Measurements from ENCODE around the gene HIC2.
"Not testable (repeated sequence)": the region's sequence is repeated elsewhere in the genome, so short reads cannot be mapped to it uniquely, and the experiment has no call there.

HIC2 gene

GRCh38 chr22:21417227-21417746 is at the start of gene HIC2:
TSS of gene HIC2 (plus strand) at chr22:21417371. CDS start at chr22:21442832, 25,461 bp downstream.
- not testable (repeated sequence) for DNase-seq

DNA sequence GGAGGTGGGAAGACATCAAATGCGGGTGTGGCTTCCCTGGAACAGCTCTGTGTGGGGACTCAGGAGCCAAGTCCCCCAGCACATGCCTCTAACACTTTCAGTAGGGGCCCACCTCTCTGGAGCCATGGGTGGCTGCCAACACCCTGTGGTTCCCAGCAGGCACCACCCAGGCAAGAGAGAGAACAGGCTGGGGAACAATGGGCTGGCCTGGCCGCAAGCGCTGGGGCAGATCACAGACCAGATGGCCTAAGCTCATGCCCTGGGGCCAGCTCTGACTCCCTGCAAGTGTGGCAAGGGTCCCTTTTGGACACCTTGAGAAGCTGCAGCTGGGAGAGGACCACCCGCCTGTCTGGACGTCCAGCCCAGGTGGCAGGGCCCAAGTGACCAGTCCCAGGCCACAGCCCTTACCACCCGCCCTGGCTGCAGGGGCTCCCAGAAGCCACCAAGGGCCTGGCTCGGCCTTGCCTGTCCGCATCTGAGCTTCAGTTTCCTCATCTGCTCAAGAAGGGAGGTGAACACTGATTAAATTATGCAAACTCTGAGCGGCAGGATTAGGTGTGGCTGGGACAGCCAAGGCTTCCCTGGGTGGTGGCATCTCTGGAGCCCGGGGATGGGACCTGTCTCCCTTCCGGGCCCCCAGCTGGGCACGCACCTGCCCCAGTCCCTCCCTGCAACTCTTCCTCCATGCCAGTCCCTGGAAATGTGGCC is 48.4 kb upstream of the HIC2 start:
- DNase-seq = not testable (repeated sequence)

GRCh38 chr22:21375880-21376279 is 41.3 kb upstream of the HIC2 start:
- DNase-seq = not testable (repeated sequence)

GRCh38 chr22:21383701-21384467 is 33.3 kb upstream of the HIC2 start, which contains the start of gene RIMBP3B:
TSS of gene RIMBP3B (plus strand) at chr22:21383751. CDS start at chr22:21383859, 108 bp downstream.
- DNase-seq = not testable (repeated sequence)

GRCh38 chr22:21384468-21385357 is 32.5 kb upstream of the HIC2 start:
- DNase-seq = not testable (repeated sequence)

DNA sequence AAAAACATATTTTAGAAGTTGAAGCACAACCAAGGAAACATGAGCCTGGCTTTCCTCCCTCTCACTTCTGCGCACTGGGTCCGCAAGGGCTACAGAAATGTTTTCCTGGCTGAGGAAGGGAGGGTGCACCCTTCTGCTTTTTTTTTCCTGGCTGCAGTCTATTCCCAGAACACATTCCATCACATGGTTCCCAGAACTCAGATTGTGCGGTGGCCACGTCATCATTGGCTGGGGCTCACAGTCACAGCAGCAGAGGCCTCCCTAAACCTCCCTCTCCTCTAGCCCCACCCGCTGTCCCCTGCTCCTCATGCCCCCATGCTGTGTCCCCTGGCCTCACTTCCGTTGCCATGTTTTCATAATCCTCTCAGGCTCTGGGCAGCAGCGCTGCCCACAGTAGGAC is 27.7 kb upstream of the HIC2 start:
- DNase-seq = not testable (repeated sequence)

- not testable (repeated sequence) for DNase-seq
Observed at GRCh38 chr22:21390013-21390412, 27.2 kb upstream of the HIC2 start.

DNA sequence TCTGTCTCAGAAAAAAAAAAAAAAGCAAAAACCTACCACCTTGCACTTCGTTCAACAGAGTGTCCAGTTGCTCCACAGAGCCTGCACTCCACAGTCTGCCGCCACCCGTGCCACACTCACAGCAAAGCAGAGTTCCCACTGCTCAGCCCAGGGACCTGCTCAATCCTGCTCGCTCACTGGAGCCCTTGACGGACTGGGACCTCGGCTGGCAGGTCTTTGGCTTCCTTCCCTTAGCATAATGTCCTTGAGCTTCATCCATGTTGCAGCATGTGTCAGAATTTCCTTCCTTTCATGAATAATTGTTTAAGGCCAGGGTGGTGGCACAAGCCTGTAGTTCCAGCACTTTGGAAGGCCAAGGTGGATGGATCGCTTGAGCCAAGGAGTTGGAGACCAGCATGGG is 22.6 kb upstream of the HIC2 start:
- DNase-seq = not testable (repeated sequence)

DNA sequence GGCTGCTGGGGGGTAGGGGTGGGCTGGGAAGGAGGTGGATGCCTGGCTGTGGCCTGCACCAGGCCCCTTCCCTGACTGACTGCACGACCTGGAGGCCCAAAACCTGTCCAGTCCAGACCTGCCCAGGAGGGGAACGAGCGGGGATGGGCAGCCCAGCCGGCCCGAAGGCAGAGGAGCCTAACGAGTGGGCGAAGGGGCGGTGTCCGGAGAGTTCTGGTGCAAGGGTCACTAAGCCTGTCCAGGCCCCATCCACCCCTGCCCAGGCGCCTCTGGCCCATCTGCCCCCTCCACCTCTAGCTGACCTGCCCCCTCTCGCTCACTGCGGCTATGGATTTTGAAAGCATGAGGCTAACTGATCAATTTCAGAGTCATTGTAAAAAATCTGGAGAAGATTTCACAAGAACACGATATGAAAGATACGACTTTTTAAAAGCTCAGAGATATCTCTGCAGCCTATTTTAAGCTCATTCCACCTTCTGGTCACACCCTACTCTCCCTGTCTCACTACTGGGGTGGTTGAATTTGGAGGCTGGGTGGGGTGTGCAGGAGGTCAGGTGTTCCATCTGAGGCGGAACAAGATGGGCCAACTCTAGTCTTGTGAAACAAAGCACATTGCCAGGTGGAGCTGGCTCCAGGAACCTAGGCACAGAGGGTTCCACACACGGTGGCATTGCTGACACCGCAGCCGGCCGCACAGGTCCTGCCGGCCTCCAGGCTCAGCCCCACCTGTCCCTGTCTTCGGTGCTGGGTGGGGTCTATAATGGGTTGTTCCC is 15.8 kb upstream of the HIC2 start:
- DNase-seq = not testable (repeated sequence)

DNA sequence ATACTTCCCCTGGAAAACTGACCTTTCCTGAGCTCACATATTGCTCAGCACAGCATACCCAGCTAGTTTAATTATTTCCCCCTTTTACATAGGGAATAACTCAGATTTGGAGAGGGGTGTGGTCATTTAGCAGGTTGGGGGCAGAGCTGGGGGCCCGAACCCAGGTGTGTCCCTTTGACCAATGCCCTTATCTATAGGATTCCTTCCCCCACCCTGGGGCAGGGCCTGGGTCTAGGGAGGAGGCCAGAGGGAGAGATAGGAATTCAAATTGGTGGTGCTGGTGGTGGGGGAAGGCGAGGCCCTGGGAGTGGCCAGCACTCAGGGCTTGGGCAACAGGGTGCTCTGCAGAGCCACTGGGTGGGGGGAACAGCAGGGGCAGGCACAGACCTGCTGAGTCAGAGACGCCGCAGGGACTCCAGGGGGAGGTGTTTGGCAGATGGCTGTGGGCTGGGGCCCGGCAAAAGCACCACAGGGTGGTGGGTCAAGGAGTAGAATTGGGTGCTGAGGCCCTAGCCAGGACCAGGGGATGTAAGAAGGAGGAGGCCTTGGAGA is 14.3 kb upstream of the HIC2 start:
- not testable (repeated sequence) for DNase-seq

DNA sequence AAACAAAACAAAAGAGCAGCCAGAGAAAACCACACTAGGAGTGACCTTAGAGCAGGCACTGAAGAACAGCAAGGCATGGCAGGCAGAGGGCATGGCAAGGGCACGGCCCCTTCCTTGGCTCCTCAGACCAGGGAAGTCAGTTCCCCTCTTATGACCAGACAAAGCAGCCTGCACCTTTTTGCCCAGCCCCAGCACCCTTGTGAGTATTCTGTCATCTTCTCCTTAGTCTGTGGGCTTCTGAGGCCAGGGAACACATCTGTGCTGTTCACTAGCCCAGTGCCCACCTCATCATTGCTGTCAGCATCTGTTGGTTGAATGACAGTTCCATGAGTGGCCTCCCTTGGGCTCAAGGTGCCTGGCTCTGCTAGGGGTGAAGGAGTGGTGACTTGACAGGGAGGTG is 10.0 kb upstream of the HIC2 start:
- DNase-seq = not testable (repeated sequence)

DNA sequence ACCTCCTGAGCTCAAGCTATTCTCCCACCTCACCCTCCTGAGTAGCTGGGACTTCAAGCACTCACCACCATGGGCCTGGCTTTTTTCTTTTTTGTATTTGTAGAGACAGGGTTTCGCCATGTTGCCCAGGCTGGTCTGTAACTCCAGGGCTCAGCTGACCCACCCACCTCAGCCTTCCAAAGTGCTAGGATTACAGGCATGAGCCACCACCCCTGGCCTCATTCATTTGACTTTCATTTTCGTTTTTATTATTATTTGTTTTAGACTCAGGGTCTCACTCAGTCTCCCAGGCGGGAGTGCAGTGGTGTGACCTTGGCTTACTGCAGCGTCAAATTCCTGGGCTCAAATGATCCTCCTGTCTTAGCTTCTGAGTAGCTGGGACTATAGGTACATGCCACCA is 9.4 kb upstream of the HIC2 start:
- not testable (repeated sequence) for DNase-seq

DNA sequence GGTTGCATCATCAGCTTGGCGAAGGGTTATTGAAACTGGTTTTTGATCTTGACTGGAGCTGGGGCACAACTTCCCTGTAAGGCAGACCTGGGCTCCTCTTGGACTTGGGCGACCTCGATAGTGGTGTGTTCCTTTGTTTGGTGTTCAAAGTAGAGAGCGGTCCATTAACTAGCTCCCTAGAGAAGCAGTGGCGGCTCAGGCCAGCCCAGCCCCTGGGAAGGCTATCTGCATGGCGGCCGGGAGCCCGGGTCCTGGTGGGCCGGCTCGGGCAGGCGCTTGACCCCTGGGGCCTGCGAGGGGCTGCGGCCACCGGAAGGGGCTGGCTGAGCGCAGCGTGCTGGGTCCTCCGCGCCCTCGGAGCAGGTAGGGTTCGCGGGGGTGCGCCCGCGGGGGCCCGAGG is 796 bp upstream of the HIC2 start:
- not testable (repeated sequence) for DNase-seq

GRCh38 chr22:21417853-21418252 is 682 bp downstream of the HIC2 start:
- DNase-seq = not testable (repeated sequence)

DNA sequence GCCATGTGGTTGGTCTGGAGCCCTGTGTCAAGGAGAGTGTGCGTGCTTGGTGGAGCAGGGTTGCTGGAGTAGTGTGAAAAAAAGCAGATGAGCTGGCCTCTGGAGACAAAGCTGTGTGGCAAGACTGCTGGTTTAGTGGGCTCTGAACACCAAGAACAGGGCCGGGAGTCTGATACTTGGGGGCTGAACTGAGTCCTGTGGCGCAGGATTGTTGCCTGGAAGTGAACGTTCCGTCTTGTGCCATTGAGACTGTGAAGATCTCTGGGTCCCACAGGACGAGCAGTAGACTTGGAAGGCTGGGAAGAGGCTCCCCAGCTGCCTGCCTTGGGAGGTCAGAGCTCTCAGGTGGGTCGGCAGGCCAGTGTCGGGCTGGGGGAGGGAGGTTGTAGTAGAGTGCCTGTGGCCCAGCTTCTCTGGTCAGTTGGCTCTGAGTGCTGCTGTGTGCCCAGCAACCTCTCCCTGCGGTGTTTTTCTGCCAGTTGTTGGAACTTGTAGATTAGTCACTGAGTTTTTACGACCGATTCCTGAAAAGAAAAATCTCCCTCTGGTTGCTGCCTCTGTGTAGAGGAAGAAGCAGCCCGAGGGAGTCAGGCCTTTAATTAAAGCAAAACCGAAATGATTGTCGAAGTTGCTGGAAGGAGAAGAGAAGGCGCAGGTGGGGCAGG is 1.9 kb downstream of the HIC2 start:
- not testable (repeated sequence) for DNase-seq

GRCh38 chr22:21420180-21420763 is 3.1 kb downstream of the HIC2 start:
- DNase-seq = not testable (repeated sequence)

- DNase-seq = not testable (repeated sequence)
Observed at GRCh38 chr22:21424084-21424709, 7.0 kb downstream of the HIC2 start.

- not testable (repeated sequence) for DNase-seq
Observed at GRCh38 chr22:21434378-21435233, 17.4 kb downstream of the HIC2 start.

All from activated naive CD4-positive, alpha-beta T cell (primary cell).